Right lobe of liver (tissue), 4 donors: ENCODE measurements around the gene ZFP42.

Experiments used
- POLR2A ChIP-seq: fragments of 450-650 bp; IDR thresholded peaks from one replicate; pipeline ENCODE4 v1.6.1; 2017; ENCODE audit warnings: antibody characterized with exemption, mild to moderate bottlenecking
- TF ChIP-seq, protein P1 (sequence below), 4 donors: fragments of 200-600 bp in 3 of 4; fragments of 450-650 bp in 1 of 4; IDR thresholded peaks; one replicate each; pipeline versions ENCODE4 v1.5.1 to v1.8.0; 2016 to 2022; ENCODE audit warnings: antibody characterized with exemption in 4 of 4, mild to moderate bottlenecking in 2 of 4
- donor health status: DM: no; HTN: no; CAD: no.
- donor health status: DM: no; HTN: no; CAD: no.
- donor health status: DM: no; HTN: yes; CAD: no.

DNA sequence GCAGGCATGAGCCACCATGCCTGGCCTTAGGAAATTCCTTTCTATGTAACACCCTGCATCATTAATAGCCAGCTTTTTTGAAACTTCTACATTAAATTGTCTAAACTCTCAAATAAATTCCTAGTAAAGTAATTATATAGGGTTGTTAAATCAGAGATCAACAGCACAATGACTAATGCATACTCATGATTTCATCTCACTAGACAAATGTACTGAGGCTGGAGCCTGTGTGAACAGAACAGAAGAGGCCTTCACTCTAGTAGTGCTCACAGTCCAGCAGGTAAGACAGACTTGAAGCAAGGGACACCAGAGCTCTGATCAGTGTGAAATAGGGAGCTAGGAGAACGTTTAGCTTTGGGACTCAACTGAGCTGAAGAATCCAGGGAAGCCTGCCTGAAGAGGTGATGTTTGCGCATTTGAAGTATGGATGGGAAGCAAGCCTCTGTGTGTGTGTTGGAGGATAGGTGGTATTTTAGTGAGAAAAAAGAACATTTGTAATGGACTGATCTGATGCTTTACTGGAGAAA lies 3.9 kb downstream of the ZFP42 start:
- no peak for TF ChIP-seq POLR2A
- TF ChIP-seq, protein P1, sequence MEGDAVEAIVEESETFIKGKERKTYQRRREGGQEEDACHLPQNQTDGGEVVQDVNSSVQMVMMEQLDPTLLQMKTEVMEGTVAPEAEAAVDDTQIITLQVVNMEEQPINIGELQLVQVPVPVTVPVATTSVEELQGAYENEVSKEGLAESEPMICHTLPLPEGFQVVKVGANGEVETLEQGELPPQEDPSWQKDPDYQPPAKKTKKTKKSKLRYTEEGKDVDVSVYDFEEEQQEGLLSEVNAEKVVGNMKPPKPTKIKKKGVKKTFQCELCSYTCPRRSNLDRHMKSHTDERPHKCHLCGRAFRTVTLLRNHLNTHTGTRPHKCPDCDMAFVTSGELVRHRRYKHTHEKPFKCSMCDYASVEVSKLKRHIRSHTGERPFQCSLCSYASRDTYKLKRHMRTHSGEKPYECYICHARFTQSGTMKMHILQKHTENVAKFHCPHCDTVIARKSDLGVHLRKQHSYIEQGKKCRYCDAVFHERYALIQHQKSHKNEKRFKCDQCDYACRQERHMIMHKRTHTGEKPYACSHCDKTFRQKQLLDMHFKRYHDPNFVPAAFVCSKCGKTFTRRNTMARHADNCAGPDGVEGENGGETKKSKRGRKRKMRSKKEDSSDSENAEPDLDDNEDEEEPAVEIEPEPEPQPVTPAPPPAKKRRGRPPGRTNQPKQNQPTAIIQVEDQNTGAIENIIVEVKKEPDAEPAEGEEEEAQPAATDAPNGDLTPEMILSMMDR (IDR thresholded peaks at IDR 0.05): no peak
